GM12878 (cell line): ENCODE results near the gene MBD2. TPM values are rescaled to one million over a fixed set of nuclear protein-coding genes. Genes with fewer than 3 reads are reported as not detected.

Source experiments
- ESRRA ChIP-seq: IDR thresholded peaks from 2 replicates; pipeline ENCODE4 v1.6.1; 2012; ENCODE audit warnings: mild to moderate bottlenecking, low read length, improper control_type of control experiment
- KDM1A ChIP-seq: fragments of 200-600 bp; sonication (generic); IDR thresholded peaks from 2 replicates; pipeline ENCODE4 v1.6.1; 2016; ENCODE audit warnings: borderline replicate concordance
- NR2F1 ChIP-seq: fragments of 450-650 bp; conservative IDR thresholded peaks from 2 replicates; pipeline ENCODE4 v1.6.1; 2017; ENCODE audit warnings: mild to moderate bottlenecking
- SMAD1 ChIP-seq: fragments of 450-650 bp; IDR thresholded peaks from 2 replicates; pipeline ENCODE4 v1.6.1; 2018; ENCODE audit warnings: mild to moderate bottlenecking, low read depth; ENCODE audit not compliant: partially characterized antibody
- ZBTB4 ChIP-seq: fragments of 450-650 bp; formaldehyde crosslinking; IDR thresholded peaks from 2 replicates; pipeline ENCODE4 v1.4.0; 2022; ENCODE audit warnings: mild to moderate bottlenecking, moderate library complexity
- polyA plus RNA-seq, 11 experiments: library from polyadenylated mRNA; depleted of rRNA in 4 of 11; unstranded in 6 of 11; stranded (reverse) in 5 of 11; fragments of >200 nt; fragmentation: Nextera tagmentation in 4 of 11; fragmentation: Illumina TruSeq in 1 of 11; extraction: Ambion mirVana in 4 of 11; extraction: Trizol in 1 of 11; gene quantifications; 1 replicate in 1 of 11; 2 replicates in 10 of 11; pipeline versions ENCODE4 v1.2.1 to v1.2.3, GENCODE V29; 2011 to 2016; ENCODE audit warnings: inconsistent platforms in 2 of 11, missing spikeins in 2 of 11, low read depth in 1 of 11
- total RNA-seq, 4 experiments: library from RNA; depleted of rRNA in 3 of 4; stranded (reverse); fragments of >200 nt in 3 of 4; fragmentation: Illumina TruSeq in 1 of 4; extraction: Trizol in 1 of 4; gene quantifications; 2 replicates each; pipeline versions ENCODE4 v1.2.1 to v1.2.3, GENCODE V29; 2013 to 2021
- TF ChIP-seq, protein P1 (sequence below): IDR thresholded peaks from 2 replicates; pipeline ENCODE4 v1.6.1; 2012; ENCODE audit warnings: mild to moderate bottlenecking, low read depth, low read length

Gene MBD2
- total and polyA plus RNA-seq, 10 of the 15 experiments (the other 5 are each of a cell fraction or from before 2014, with no cell fraction given): 24.1 to 276 (median 57.9) TPM

- TF ChIP-seq ZBTB4 (CRISPR knock-in tag) (no peak), KDM1A (no peak), NR2F1 (no peak), SMAD1 (no peak), ESRRA (no peak)
- TF ChIP-seq, protein P1, sequence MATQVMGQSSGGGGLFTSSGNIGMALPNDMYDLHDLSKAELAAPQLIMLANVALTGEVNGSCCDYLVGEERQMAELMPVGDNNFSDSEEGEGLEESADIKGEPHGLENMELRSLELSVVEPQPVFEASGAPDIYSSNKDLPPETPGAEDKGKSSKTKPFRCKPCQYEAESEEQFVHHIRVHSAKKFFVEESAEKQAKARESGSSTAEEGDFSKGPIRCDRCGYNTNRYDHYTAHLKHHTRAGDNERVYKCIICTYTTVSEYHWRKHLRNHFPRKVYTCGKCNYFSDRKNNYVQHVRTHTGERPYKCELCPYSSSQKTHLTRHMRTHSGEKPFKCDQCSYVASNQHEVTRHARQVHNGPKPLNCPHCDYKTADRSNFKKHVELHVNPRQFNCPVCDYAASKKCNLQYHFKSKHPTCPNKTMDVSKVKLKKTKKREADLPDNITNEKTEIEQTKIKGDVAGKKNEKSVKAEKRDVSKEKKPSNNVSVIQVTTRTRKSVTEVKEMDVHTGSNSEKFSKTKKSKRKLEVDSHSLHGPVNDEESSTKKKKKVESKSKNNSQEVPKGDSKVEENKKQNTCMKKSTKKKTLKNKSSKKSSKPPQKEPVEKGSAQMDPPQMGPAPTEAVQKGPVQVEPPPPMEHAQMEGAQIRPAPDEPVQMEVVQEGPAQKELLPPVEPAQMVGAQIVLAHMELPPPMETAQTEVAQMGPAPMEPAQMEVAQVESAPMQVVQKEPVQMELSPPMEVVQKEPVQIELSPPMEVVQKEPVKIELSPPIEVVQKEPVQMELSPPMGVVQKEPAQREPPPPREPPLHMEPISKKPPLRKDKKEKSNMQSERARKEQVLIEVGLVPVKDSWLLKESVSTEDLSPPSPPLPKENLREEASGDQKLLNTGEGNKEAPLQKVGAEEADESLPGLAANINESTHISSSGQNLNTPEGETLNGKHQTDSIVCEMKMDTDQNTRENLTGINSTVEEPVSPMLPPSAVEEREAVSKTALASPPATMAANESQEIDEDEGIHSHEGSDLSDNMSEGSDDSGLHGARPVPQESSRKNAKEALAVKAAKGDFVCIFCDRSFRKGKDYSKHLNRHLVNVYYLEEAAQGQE: no peak
These were observed 51.2 kb downstream of the MBD2 start (continued) for GRCh38 chr18:54173250-54173649.
